ENCODE data around the gene HS3ST4. TPM values are rescaled to one million over a fixed set of nuclear protein-coding genes. Genes with fewer than 3 reads are reported as not detected.

Gene HS3ST4
- polyA plus RNA-seq, 1 donor from 2014 or later = 13.0 TPM

DNA sequence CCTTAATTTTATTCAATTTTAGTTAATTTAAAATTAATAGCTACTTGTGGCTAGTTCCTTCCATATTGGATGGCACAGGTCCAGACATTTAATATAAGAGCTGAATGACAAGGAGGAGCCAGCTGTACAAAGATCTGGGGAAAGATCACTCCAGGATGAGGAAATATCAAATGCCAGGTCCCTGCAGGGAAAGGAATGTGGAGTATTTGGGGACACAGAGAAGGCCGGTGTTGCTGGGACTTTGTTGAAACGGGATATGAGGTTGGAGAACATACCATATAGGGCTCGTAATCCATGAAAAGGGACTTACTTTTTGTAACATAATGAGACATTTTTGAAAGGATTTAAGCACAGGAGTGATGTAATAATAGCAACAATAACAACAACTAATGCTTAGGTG, 426.8 kb downstream of the HS3ST4 start:
- Histone ChIP-seq H3K4me2 (ENCODE audit: low read length) (no peak overlapping the region), H2AFZ (ENCODE audit: low read depth, low read length) (no peak overlapping the region), H3K27me3 (ENCODE audit: insufficient read depth, low read depth, low read length) (no peaks in the 10 kb centered on the region), H3K79me2 (replicated peaks; ENCODE audit: insufficient read depth, low read length) (no peaks in the 10 kb centered on the region), H3K27ac (ENCODE audit: low read length) (no peak overlapping the region), H3K9ac (ENCODE audit: low read length) (no peak overlapping the region), H3F3A (ENCODE audit: insufficient read depth, low read length, poor library complexity, severe bottlenecking) (no peaks in the 10 kb centered on the region), H3K4me3 (ENCODE audit: low read length) (no peak overlapping the region), H3K9me3 (ENCODE audit: low read length) (no peaks in the 10 kb centered on the region), H3K36me3 (ENCODE audit: insufficient read depth, low read length) (no peaks in the 10 kb centered on the region), H4K20me1 (ENCODE audit: insufficient read depth) (no peaks in the 10 kb centered on the region), H3K9me2 (ENCODE audit: insufficient read depth, low read length) (no peaks in the 10 kb centered on the region)
- no peak for TF ChIP-seq EZH2 (IDR thresholded peaks at IDR 0.05; ENCODE audit: borderline replicate concordance, insufficient read depth, low read length, poor library complexity, severe bottlenecking)
- TF ChIP-seq EP300 (conservative IDR thresholded peaks at IDR 0.05; ENCODE audit: poor library complexity, severe bottlenecking) = no peak

DNA sequence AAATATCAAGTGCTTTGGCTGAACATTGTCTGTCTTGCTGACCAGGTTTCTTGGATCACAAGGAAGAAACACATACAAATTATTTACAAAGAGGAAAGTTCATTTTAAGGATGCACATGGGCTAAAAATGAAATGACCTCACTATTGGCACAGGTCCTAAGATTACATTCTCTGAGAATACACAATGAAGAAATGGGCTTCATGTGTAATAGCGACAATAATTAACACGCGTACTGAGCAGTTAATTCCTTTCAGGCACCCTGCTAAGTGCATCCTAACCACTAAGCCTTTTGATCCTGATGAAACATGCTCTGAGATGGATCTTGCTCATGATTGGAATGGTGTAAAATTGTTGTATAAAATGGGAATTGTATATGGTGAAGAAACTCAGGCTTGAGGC, 429.0 kb downstream of the HS3ST4 start:
- Histone ChIP-seq H3K79me2 (replicated peaks; ENCODE audit: insufficient read depth, low read length) (no peaks in the 10 kb centered on the region), H3K27me3 (ENCODE audit: insufficient read depth, low read depth, low read length) (no peaks in the 10 kb centered on the region), H2AFZ (ENCODE audit: low read depth, low read length) (no peak overlapping the region), H3F3A (ENCODE audit: insufficient read depth, low read length, poor library complexity, severe bottlenecking) (no peaks in the 10 kb centered on the region), H3K9me3 (ENCODE audit: low read length) (no peaks in the 10 kb centered on the region), H3K4me2 (ENCODE audit: low read length) (no peak overlapping the region), H3K9ac (ENCODE audit: low read length) (no peak overlapping the region), H4K20me1 (ENCODE audit: insufficient read depth) (no peaks in the 10 kb centered on the region), H3K27ac (ENCODE audit: low read length) (no peak overlapping the region), H3K9me2 (ENCODE audit: insufficient read depth, low read length) (no peaks in the 10 kb centered on the region), H3K4me3 (ENCODE audit: low read length) (no peak overlapping the region), H3K36me3 (ENCODE audit: insufficient read depth, low read length) (no peaks in the 10 kb centered on the region)
- TF ChIP-seq POLR2AphosphoS5 (IDR thresholded peaks at IDR 0.05) (no peak), RAD21 (conservative IDR thresholded peaks at IDR 0.05) (no peak), SMC3 (conservative IDR thresholded peaks at IDR 0.05; ENCODE audit: poor library complexity) (no peak), REST (IDR thresholded peaks at IDR 0.05; ENCODE audit: borderline replicate concordance) (no peak), MXI1 (conservative IDR thresholded peaks at IDR 0.05; ENCODE audit: poor library complexity, severe bottlenecking) (no peak), EP300 (conservative IDR thresholded peaks at IDR 0.05; ENCODE audit: poor library complexity, severe bottlenecking) (no peak), EZH2 (IDR thresholded peaks at IDR 0.05; ENCODE audit: borderline replicate concordance, insufficient read depth, low read length, poor library complexity, severe bottlenecking) (no peak)
- TF ChIP-seq, protein P1, sequence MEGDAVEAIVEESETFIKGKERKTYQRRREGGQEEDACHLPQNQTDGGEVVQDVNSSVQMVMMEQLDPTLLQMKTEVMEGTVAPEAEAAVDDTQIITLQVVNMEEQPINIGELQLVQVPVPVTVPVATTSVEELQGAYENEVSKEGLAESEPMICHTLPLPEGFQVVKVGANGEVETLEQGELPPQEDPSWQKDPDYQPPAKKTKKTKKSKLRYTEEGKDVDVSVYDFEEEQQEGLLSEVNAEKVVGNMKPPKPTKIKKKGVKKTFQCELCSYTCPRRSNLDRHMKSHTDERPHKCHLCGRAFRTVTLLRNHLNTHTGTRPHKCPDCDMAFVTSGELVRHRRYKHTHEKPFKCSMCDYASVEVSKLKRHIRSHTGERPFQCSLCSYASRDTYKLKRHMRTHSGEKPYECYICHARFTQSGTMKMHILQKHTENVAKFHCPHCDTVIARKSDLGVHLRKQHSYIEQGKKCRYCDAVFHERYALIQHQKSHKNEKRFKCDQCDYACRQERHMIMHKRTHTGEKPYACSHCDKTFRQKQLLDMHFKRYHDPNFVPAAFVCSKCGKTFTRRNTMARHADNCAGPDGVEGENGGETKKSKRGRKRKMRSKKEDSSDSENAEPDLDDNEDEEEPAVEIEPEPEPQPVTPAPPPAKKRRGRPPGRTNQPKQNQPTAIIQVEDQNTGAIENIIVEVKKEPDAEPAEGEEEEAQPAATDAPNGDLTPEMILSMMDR (IDR thresholded peaks at IDR 0.05; ENCODE audit: poor library complexity, severe bottlenecking) = no peak

GRCh38 chr16:26128296-26128695, 436.5 kb downstream of the HS3ST4 start:
- H3K9ac ChIP-seq (ENCODE audit: low read length) = no peak overlapping the region
- H4K20me1 ChIP-seq (ENCODE audit: insufficient read depth) = no peaks in the 10 kb centered on the region
- H3K36me3 ChIP-seq (ENCODE audit: insufficient read depth, low read length) = no peaks in the 10 kb centered on the region
- no peak overlapping the region for H3K4me2 ChIP-seq (ENCODE audit: low read length)
- no peaks in the 10 kb centered on the region for H3F3A ChIP-seq (ENCODE audit: insufficient read depth, low read length, poor library complexity, severe bottlenecking)
- no peaks in the 10 kb centered on the region for H3K9me2 ChIP-seq (ENCODE audit: insufficient read depth, low read length)
- H3K27me3 ChIP-seq (ENCODE audit: insufficient read depth, low read depth, low read length) = no peaks in the 10 kb centered on the region
- H3K4me3 ChIP-seq (ENCODE audit: low read length) = no peak overlapping the region
- H3K9me3 ChIP-seq (ENCODE audit: low read length) = no peaks in the 10 kb centered on the region
- no peak overlapping the region for H2AFZ ChIP-seq (ENCODE audit: low read depth, low read length)
- TF ChIP-seq EZH2 (IDR thresholded peaks at IDR 0.05; ENCODE audit: borderline replicate concordance, insufficient read depth, low read length, poor library complexity, severe bottlenecking) (no peak), MXI1 (conservative IDR thresholded peaks at IDR 0.05; ENCODE audit: poor library complexity, severe bottlenecking) (no peak), POLR2AphosphoS5 (IDR thresholded peaks at IDR 0.05) (no peak), REST (IDR thresholded peaks at IDR 0.05; ENCODE audit: borderline replicate concordance) (no peak), EP300 (conservative IDR thresholded peaks at IDR 0.05; ENCODE audit: poor library complexity, severe bottlenecking) (no peak), RAD21 (conservative IDR thresholded peaks at IDR 0.05) (no peak), TAF1 (IDR thresholded peaks at IDR 0.05; ENCODE audit: low read depth) (no peak)
- TF ChIP-seq, protein P1 (IDR thresholded peaks at IDR 0.05; ENCODE audit: poor library complexity, severe bottlenecking) = no peak
- H3K79me2 ChIP-seq (replicated peaks; ENCODE audit: insufficient read depth, low read length) = no peaks in the 10 kb centered on the region
- H3K27ac ChIP-seq (ENCODE audit: low read length) = no peak overlapping the region

Measured in neural cell (in vitro differentiated cells).